K562 (cell line): ENCODE measurements around the gene CSMD2. TPM values are rescaled to one million over a fixed set of nuclear protein-coding genes. Genes with fewer than 3 reads are reported as not detected.

Source experiments
- ATAC-seq: fragments of 200-7000 bp; cut with Tn5 transposase; 3 replicates; pipeline ENCODE4 v1.9.1; 2020; ENCODE audit warnings: moderate library complexity
- BruUV-seq: library from RNA; stranded (reverse); fragments of 400-500 nt; replicated peaks from 2 replicates; lab custom pipeline; 2021; lab: Mats Ljungman, UMichigan
- CTCF ChIA-PET: fragments of 300-600 bp; formaldehyde crosslinking; extraction: SDS; loops from one replicate; lab custom pipeline; 2021; ENCODE audit warnings: low intra/inter-chr PET ratio; lab: Yijun Ruan, JAX
- POLR2A ChIA-PET: fragments of 300-600, 350-650 bp; sonication (Branson Sonifier 250); formaldehyde crosslinking; extraction: SDS; loops from one replicate; lab custom pipeline; 2021; ENCODE audit warnings: antibody characterized with exemption, inconsistent platforms; lab: Yijun Ruan, JAX
- DNase-seq, 4 experiments: peaks; one replicate each; pipeline versions ENCODE4 v3.0.0 to v3.0.0-alpha.2; 2011 to 2018; ENCODE audit warnings: low spot score in 3 of 4, mixed read lengths in 3 of 4; ENCODE audit errors: extremely low read depth in 1 of 4
- FAIRE-seq: peaks from 2 replicates; lab custom pipeline; 2011; peaks lifted over from hg19 to GRCh38; lab: Jason Lieb, UNC
- H2AFZ ChIP-seq: 2 replicates; pipeline ENCODE4 v1.6.0; 2011; ENCODE audit warnings: low read depth, low read length, control low read depth, inconsistent platforms
- H3K27ac ChIP-seq: fragments of 200-600 bp; 3 replicates; pipeline ENCODE4 v1.8.0; 2011; ENCODE audit warnings: low read depth, mild to moderate bottlenecking, control low read depth, inconsistent platforms, low read length, moderate library complexity, mixed read lengths; ENCODE audit errors: extremely low read depth
- H3K27me3 ChIP-seq, 2 experiments: fragments of 300-600 bp in 1 of 2; 2 replicates in 1 of 2; 3 replicates in 1 of 2; pipeline versions ENCODE4 v1.6.0 to v1.8.0; 2011; ENCODE audit warnings: inconsistent platforms in 2 of 2, low read length in 2 of 2, mild to moderate bottlenecking in 1 of 2, mixed read lengths in 1 of 2, moderate library complexity in 1 of 2; ENCODE audit not compliant: control insufficient read depth in 2 of 2, insufficient read depth in 2 of 2
- H3K36me3 ChIP-seq: fragments of 300-600 bp; 3 replicates; pipeline ENCODE4 v1.8.0; 2011; ENCODE audit warnings: mild to moderate bottlenecking, low read length, inconsistent platforms; ENCODE audit not compliant: control insufficient read depth, insufficient read depth
- H3K4me1 ChIP-seq, 2 experiments: fragments of 200-600 bp in 1 of 2; replicated peaks in 1 of 2; 2 replicates in 1 of 2; 3 replicates in 1 of 2; pipeline versions ENCODE4 v1.5.1 to v1.8.0; 2011; ENCODE audit warnings: inconsistent platforms in 2 of 2, low read length in 2 of 2, mild to moderate bottlenecking in 1 of 2, mixed read lengths in 1 of 2, moderate library complexity in 1 of 2; ENCODE audit not compliant: control insufficient read depth in 2 of 2, insufficient read depth in 2 of 2
- H3K4me2 ChIP-seq: 2 replicates; pipeline ENCODE4 v1.6.1; 2011; ENCODE audit warnings: low read length, control low read depth, inconsistent platforms, mixed read lengths; ENCODE audit not compliant: insufficient read depth
- H3K4me3 ChIP-seq: fragments of 200-600 bp; sonication (generic), shearing (Covaris generic); 2 replicates; pipeline ENCODE4 v1.5.1; 2016; ENCODE audit warnings: control low read depth, inconsistent platforms
- H3K79me2 ChIP-seq: fragments of 200-600 bp; 3 replicates; pipeline ENCODE4 v1.8.0; 2011; ENCODE audit warnings: low read length, inconsistent platforms; ENCODE audit not compliant: control insufficient read depth, insufficient read depth
- H3K9ac ChIP-seq, 2 experiments: 2 replicates each; pipeline versions ENCODE4 v1.6.0 to v1.6.1; 2011; ENCODE audit warnings: low read depth in 2 of 2, low read length in 2 of 2, control low read depth in 1 of 2, inconsistent platforms in 1 of 2, mild to moderate bottlenecking in 1 of 2, mixed read lengths in 1 of 2; ENCODE audit not compliant: insufficient read depth in 1 of 2
- H3K9me1 ChIP-seq: one replicate; pipeline ENCODE4 v1.6.0; 2011; ENCODE audit warnings: inconsistent platforms, mild to moderate bottlenecking, low read length, moderate library complexity; ENCODE audit not compliant: control insufficient read depth, insufficient read depth
- H3K9me3 ChIP-seq: replicated peaks from 2 replicates; pipeline ENCODE4 v1.5.1; 2011; ENCODE audit warnings: low read depth, low read length, inconsistent platforms; ENCODE audit not compliant: control insufficient read depth, insufficient read depth
- H4K20me1 ChIP-seq: replicated peaks from 2 replicates; pipeline ENCODE4 v1.6.1; 2011; ENCODE audit warnings: low read length, inconsistent platforms, mixed read lengths; ENCODE audit not compliant: control insufficient read depth, insufficient read depth
- PBX2 ChIP-seq, 2 experiments: IDR thresholded peaks in 1 of 2; conservative IDR thresholded peaks in 1 of 2; 2 replicates each; pipeline ENCODE4 v1.6.1; 2016; ENCODE audit warnings: low read depth in 2 of 2, mild to moderate bottlenecking in 1 of 2, missing compliant biosample characterization in 1 of 2, missing genetic modification characterization in 1 of 2, moderate library complexity in 1 of 2
- POLR2H ChIP-seq: IDR thresholded peaks from 2 replicates; pipeline ENCODE4 v1.6.1; 2016; ENCODE audit warnings: missing genetic modification characterization, low read depth, mild to moderate bottlenecking, control low read depth, missing compliant biosample characterization, moderate library complexity
- RNF2 ChIP-seq: sonication (generic); IDR thresholded peaks from 2 replicates; pipeline ENCODE4 v1.6.1; 2016
- ZNF384 ChIP-seq: IDR thresholded peaks from 2 replicates; pipeline ENCODE4 v1.6.1; 2012; ENCODE audit warnings: low read depth, low read length, improper control_type of control experiment
- WGBS: fragments of 100-300 bp; shearing (Covaris generic); methylation state at CpG from one replicate; pipeline ENCODE4 v1.1.6; 2016; ENCODE audit warnings: low coverage, mixed read lengths; ENCODE audit not compliant: insufficient coverage; ENCODE audit errors: missing lambda C conversion rate; 5-methylcytosine and 5-hydroxymethylcytosine counted together
- in situ Hi-C: fragments of 300-500 bp; cut with MboI; formaldehyde crosslinking; loops from 4 replicates; pipeline ENCODE4 v1.15.0; 2018; ENCODE audit warnings: inconsistent platforms, mixed read lengths
- intact Hi-C: fragments of 100-400 bp; cut with micrococcal nuclease; formaldehyde crosslinking; loops from 2 replicates; pipeline ENCODE4 v1.14.2; 2022
- polyA plus RNA-seq, 8 experiments: library from polyadenylated mRNA; depleted of rRNA in 4 of 8; stranded (reverse) in 5 of 8; unstranded in 3 of 8; fragments of >200 nt; fragmentation: Nextera tagmentation in 2 of 8; fragmentation: Illumina TruSeq in 1 of 8; extraction: Ambion mirVana in 2 of 8; extraction: Trizol in 1 of 8; gene quantifications; 2 replicates each; pipeline versions ENCODE4 v1.2.1 to v1.2.3, GENCODE V29; 2011 to 2014; ENCODE audit warnings: inconsistent platforms in 1 of 8, missing spikeins in 1 of 8
- total RNA-seq, 7 experiments: library from RNA; depleted of rRNA in 6 of 7; stranded (reverse); fragments of >200 nt in 6 of 7; fragmentation: Illumina TruSeq in 2 of 7; extraction: Trizol in 2 of 7; gene quantifications; 2 replicates each; pipeline versions ENCODE4 v1.2.1 to v1.2.3, GENCODE V29; 2011 to 2021; ENCODE audit warnings: low replicate concordance in 1 of 7

CSMD2 gene
- total and polyA plus RNA-seq, 9 of the 15 experiments (the other 6 are each of a cell fraction or from before 2014, with no cell fraction given), result not detected

GRCh38 chr1:33718186-33718585, 446.8 kb downstream of the CSMD2 start (continued):
- TF ChIP-seq POLR2H (tag) (no peak), PBX2 (CRISPR knock-in tag; IDR thresholded peaks at IDR 0.05; ENCODE audit: low read depth) (no peak), PBX2 (tag; conservative IDR thresholded peaks at IDR 0.05; ENCODE audit: low read depth) (no peak)
- TF ChIP-seq, all 486 proteins: peak for 0

GRCh38 chr1:33716976-33717688, 447.9 kb downstream of the CSMD2 start:
- no peaks in the 10 kb centered on the region for H3K9me3 ChIP-seq
- ChIA-PET CTCF (no interaction called here), POLR2A (interaction anchor here (0.8 kb wide), 1 partner anchor 906 kb away, joined by 4 read pairs; no protein-coding TSS in a partner anchor)
- no peaks in the 10 kb centered on the region for H3K79me2 ChIP-seq
- H2AFZ ChIP-seq, result no peak overlapping the region
- FAIRE-seq, result no peak
- TF ChIP-seq ZNF384, result no peak
- no peak for TF ChIP-seq RNF2
- H3K27me3 ChIP-seq, result peaks cover 0 to 5% of the 10 kb centered on the region in 2 experiments; a peak in 1 of 5 replicates
- BruUV-seq, result no TSS peak
- no peak overlapping the region for H3K4me3 ChIP-seq
- no peaks in the 10 kb centered on the region for H3K4me1 ChIP-seq
- no peaks in the 10 kb centered on the region for H3K9me1 ChIP-seq
- no peak overlapping the region for H3K4me2 ChIP-seq
- intact Hi-C loops, result no loop called here
- WGBS, result 2% methylated on average over 3 of the region's 3 CpGs
- no peak for DNase-seq
- no peak overlapping the region for H3K9ac ChIP-seq
- H3K36me3 ChIP-seq, result no peaks in the 10 kb centered on the region
- no peak for ATAC-seq
- no peaks in the 10 kb centered on the region for H4K20me1 ChIP-seq
- in situ Hi-C loops, result no loop called here
- H3K27ac ChIP-seq, result no peak overlapping the region
